ENCODE measurements around the gene ZAR1L.
"Not testable (repeated sequence)": the region's sequence is repeated elsewhere in the genome, so short reads cannot be mapped to it uniquely, and the experiment has no call there.

Gene ZAR1L, protein sequence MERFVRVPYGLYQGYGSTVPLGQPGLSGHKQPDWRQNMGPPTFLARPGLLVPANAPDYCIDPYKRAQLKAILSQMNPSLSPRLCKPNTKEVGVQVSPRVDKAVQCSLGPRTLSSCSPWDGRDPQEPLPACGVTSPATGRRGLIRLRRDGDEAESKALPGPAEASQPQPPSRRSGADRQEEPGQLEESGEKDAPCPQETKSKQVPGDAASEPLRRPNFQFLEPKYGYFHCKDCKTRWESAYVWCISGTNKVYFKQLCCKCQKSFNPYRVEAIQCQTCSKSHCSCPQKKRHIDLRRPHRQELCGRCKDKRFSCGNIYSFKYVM

DNA sequence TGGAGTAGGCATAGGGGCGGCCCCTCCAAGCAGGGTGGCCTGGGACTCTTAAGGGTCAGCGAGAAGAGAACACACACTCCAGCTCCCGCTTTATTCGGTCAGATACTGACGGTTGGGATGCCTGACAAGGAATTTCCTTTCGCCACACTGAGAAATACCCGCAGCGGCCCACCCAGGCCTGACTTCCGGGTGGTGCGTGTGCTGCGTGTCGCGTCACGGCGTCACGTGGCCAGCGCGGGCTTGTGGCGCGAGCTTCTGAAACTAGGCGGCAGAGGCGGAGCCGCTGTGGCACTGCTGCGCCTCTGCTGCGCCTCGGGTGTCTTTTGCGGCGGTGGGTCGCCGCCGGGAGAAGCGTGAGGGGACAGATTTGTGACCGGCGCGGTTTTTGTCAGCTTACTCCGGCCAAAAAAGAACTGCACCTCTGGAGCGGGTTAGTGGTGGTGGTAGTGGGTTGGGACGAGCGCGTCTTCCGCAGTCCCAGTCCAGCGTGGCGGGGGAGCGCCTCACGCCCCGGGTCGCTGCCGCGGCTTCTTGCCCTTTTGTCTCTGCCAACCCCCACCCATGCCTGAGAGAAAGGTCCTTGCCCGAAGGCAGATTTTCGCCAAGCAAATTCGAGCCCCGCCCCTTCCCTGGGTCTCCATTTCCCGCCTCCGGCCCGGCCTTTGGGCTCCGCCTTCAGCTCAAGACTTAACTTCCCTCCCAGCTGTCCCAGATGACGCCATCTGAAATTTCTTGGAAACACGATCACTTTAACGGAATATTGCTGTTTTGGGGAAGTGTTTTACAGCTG, at the start of gene ZAR1L, which contains the start of gene BRCA2:
ZAR1L (minus strand) TSS at position 126 of the 790 bp plus-strand sequence. CDS start 3,438 bp downstream, outside the sequence.
BRCA2 (plus strand) TSS at position 271 of the 790 bp plus-strand sequence. CDS start 953 bp downstream, outside the sequence.
- DNase-seq (ENCODE audit: low read depth, low spot score), result peak; percentile 96

GRCh38 chr13:32362574-32362973, 47.4 kb upstream of the ZAR1L start:
- DNase-seq (ENCODE audit: low read depth, low spot score), result no peak

DNA sequence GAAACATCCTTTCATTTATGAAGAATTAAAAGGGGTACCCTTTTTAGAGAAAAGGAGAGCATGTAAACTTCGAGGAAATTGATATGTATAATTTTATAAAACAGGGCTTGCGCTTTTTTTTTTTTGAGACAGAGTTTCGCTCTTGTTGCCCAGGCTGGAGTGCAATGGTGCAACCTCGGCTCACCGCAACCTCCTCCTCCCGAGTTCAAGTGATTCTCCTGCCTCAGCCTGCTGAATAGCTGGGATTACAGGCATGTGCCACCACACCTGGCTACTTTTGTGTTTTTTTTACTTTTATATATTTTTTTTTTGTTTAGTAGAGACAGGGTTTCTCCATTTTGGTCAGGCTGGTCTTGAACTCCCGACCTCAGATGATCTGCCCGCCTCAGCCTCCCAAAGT, 40.8 kb upstream of the ZAR1L start:
- DNase-seq (ENCODE audit: low read depth, low spot score), result not testable (repeated sequence)

DNA sequence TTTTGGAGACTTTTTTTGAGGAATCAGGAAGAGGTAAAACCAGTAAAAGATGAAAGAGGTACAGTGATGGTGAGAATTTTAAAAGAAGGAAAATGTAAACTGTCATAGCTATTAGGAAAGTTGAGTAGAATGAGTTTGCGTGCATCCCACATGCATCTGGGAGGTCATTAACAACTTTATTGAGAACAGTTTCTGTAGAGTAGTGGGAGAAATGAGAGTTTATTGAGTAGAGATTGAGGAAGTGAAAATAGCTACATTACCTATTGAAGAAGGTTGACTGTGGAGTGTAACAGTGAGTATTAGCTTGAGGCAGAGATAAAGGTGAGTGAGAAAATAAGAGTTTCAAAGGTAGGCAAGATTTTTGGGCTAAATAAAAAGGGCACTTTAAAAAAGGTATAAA, 38.9 kb upstream of the ZAR1L start:
- DNase-seq (ENCODE audit: low read depth, low spot score), result no peak

DNA sequence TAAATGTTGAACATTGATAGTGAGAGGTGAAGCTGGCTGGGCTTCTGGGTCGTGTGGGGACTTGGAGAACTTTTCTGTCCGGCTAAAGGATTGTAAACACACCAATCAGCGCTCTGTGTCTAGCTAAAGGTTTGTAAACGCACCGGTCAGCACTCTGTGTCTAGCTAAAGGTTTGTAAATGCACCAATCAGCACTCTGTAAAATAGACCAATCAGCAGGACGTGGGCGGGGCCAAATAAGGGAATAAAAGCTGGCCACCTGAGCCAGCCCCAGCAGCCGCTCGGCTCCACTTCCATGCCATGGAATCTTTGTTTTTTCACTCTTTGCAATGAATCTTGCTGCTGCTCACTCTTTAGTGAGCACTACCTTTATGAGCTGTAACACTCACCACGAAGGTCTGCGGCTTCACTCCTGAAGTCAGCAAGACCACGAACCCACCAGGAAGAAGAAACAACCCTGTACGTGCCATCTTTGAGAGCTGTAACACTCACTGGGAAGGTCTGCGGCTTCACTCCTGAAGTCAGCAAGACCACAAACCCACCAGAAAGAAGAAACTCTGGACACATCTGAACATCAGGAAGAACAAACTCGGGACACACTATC, 35.8 kb upstream of the ZAR1L start:
- not testable (repeated sequence) for DNase-seq (ENCODE audit: low read depth, low spot score)

DNA sequence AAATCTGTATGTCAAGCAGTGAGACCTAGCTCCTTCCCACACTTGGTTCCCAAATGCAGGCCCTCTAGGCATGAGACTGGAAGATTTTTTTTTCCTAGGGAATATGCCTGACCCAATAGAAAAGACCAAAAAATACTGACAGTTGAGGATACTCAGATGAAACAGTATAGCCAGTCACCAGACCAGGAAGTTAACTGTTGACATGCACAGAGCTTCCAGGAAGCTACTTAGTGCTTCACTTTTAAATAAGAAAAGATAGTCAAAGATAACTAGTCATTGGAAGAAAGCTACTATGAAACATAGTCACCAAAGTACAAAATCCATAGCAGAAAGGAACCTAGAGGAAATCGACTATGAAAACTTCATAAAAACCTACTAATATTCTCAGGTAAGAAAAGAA, 32.5 kb upstream of the ZAR1L start:
- no peak for DNase-seq (ENCODE audit: low read depth, low spot score)

DNA sequence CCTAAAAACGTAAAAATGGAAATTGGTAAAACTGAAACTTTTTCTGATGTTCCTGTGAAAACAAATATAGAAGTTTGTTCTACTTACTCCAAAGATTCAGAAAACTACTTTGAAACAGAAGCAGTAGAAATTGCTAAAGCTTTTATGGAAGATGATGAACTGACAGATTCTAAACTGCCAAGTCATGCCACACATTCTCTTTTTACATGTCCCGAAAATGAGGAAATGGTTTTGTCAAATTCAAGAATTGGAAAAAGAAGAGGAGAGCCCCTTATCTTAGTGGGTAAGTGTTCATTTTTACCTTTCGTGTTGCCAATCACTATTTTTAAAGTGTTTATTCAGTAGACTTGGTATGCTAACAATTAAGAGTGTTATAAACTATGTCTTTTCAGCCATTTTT, 25.8 kb upstream of the ZAR1L start:
- no peak for DNase-seq (ENCODE audit: low read depth, low spot score)

DNA sequence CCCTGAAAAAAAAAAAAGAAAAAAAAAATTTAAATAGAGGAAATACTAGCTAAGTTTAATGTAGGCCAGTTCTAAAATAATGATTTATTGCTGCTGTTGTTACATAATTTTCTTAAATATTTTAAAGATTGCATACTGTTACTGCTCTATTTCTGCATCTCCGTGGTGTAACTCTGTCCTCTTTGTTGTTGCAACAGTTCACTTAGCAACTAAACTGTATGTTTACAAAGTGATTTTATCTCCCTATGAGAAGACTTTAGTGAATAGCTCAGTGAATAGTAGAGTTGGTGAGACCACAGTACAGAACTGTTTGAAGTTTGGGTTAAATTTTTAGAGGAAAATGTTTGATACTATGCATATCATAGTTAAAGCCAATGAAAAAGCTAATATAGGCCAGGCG, 19.5 kb upstream of the ZAR1L start:
- DNase-seq (ENCODE audit: low read depth, low spot score), result no peak

DNA sequence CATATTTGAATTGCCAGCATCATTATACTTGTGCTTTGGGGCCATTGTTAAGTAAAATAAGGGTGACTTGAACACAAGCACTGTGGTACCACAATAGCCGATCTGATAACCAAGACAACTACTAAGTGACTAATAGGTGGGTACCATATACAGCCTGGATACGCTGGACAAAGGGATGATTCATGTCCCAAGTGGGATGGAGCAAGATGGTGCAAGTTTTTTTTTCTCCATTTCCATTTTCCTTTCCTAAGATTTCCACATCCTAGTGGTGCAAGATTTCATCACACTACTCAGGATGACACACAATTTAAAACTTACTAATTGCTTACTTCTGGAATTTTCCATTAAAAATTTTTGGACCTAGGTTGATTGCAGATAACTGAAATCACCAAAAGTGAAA, 15.3 kb upstream of the ZAR1L start:
- no peak for DNase-seq (ENCODE audit: low read depth, low spot score)

DNA sequence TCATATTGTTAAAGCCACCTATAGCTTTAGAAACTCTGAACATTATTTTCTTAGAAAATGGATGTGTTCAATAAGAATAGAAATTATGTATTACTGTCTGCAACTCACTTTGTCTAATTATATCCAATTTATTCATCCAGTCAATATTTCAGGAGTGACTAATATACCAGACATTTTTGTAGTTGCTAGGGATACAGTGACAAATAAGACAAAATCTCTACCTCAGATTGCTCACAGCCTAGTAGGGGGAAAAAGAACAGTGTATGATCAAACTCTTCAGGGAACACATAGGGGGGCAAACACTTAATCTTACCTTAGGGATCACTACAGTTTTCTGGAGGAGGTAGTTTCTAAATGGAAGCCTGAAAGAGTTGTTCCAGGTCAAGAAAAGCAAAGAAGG, 8.7 kb upstream of the ZAR1L start:
- peak; percentile 59 for DNase-seq (ENCODE audit: low read depth, low spot score)

DNA sequence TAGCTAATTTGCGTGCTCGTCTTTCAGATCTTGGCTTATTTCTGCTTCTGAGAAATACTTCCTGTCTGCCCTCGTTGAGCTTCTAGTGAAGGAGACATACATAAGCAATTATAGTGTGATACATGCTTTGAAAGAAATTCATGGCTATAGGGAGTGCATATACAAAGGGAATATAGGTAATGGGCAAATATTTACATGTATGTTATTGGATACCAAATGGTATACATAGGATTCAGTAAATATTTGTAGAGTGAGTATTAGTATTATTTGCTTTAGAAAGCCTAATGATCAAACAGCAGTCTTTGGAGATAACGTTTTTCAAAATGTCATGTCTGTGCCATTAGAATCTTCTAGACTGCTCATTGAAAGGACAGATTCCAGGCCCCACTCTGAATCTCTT, 5.4 kb upstream of the ZAR1L start:
- DNase-seq (ENCODE audit: low read depth, low spot score), result no peak

- no peak for DNase-seq (ENCODE audit: low read depth, low spot score)
These were observed 2.7 kb upstream of the ZAR1L start for GRCh38 chr13:32317716-32318465.

- DNase-seq (ENCODE audit: low read depth, low spot score), result no peak
These were observed 1.3 kb upstream of the ZAR1L start for GRCh38 chr13:32316501-32316900.

DNA sequence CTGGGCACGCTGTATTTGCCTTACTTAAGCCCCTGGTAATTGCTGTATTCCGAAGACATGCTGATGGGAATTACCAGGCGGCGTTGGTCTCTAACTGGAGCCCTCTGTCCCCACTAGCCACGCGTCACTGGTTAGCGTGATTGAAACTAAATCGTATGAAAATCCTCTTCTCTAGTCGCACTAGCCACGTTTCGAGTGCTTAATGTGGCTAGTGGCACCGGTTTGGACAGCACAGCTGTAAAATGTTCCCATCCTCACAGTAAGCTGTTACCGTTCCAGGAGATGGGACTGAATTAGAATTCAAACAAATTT, 821 bp upstream of the ZAR1L start:
- no peak for DNase-seq (ENCODE audit: low read depth, low spot score)

DNA sequence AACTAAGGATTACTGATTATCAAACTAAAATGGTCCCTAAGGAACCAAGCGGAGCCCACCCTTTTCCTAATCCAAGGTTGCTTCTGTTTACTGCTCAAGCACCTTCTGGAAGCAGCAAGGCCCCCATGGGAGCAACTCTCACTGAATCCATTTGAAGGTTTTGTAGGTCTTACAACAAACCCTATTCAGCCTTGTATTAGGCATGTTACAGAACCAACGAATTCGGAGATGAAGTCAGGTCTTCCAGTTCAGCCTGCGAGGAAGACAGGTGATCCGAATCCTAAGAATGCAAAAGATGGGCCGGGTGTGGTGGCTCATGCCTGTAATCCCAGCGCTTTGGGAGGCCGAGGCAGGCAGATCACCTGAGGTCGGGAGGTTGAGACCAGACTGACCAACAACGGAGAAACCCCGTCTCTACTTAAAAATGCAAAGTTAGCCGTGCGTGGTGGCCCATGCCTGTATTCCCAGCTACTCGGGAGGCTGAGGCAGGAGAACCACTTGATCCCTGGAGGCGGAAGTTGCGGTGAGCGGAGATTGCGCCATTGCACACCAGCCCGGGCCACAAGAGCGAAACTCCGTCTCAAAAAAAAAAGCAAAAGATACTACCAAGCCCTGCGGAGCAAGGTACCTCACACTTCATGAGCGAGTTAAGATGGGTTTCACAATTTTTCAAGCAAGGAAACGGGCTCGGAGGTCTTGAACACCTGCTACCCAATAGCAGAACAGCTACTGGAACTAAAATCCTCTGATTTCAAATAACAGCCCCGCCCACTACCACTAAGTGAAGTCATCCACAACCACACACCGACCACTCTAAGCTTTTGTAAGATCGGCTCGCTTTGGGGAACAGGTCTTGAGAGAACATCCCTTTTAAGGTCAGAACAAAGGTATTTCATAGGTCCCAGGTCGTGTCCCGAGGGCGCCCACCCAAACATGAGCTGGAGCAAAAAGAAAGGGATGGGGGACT, 609 bp downstream of the ZAR1L start:
- peak; percentile 68 for DNase-seq (ENCODE audit: low read depth, low spot score)

DNA sequence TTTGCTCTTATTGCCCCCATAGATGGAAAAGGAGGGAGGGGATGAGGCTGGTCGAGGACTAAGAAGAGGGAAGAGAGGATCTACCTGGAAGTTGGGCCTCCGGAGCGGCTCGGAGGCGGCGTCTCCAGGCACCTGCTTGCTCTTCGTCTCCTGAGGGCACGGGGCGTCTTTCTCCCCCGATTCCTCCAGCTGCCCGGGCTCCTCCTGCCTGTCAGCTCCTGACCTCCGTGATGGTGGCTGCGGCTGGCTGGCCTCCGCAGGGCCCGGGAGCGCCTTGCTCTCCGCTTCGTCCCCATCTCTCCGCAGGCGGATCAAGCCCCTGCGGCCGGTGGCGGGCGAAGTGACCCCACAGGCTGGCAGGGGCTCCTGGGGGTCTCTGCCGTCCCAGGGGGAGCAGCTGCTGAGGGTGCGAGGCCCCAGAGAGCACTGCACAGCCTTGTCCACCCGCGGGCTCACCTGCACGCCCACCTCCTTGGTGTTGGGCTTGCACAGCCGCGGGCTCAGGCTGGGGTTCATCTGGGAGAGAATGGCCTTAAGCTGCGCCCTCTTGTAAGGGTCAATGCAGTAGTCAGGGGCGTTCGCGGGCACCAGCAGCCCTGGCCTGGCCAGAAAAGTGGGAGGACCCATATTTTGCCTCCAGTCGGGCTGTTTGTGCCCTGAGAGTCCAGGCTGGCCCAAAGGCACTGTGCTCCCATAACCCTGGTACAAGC, 3.8 kb downstream of the ZAR1L start:
- DNase-seq (ENCODE audit: low read depth, low spot score), result no peak

DNA sequence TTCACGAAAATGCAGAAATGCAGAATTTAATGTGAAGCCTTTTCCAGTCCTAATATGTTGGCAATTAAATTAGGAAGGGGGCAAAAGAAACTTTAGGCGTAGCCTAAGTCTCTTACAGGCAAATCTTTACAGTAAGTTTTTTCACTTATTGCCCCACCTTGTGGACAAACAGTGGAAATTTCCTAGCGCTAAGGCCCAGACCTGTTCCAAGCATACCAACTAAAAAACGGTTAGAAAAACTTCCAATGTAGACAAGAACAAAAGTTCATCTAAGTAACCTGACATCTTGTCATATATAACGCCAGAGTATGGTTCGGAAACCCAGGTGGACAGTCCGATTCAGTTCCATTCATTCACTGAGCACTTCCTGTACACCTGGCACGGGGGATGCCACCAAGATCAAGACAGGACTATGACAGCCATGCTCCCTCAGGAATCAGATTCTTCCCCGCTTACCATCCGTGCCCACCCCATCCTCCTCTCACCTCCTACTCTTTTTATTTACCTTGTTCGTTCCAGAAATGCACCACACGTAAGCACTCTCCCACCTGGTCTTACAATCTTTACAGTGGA, 4.9 kb downstream of the ZAR1L start:
- peak; percentile 72 for DNase-seq (ENCODE audit: low read depth, low spot score)

GRCh38 chr13:32309312-32310133, 5.6 kb downstream of the ZAR1L start:
- no peak for DNase-seq (ENCODE audit: low read depth, low spot score)

DNA sequence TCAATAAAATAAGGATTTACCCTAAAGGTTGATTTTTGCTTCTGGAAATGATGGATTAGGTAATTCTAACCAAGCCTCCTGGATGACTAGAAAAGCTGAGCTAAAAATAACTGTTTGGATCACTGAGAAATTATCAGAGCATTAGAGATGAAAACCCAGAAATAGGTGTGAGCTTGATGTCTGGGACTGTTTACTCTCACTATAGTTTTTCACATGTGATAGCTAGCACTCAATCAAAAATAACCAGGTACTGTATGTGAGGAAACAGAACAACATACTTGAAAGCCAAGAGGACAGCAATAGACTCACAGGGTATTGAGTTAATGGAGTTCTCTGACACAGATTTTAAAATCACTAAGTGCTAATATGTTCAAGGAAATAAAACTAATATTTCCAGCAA, 9.5 kb downstream of the ZAR1L start:
- DNase-seq (ENCODE audit: low read depth, low spot score), result no peak

All from astrocyte of the hippocampus (primary cell).